HEK293 (cell line): ENCODE results near the gene GPT2.

Experiments used
- CTCF ChIA-PET: fragments of 350-600 bp; formaldehyde crosslinking; extraction: SDS; loops from one replicate; lab custom pipeline; 2021; ENCODE audit warnings: antibody characterized with exemption; lab: Yijun Ruan, JAX
- POLR2A ChIA-PET: fragments of 300-600 bp; formaldehyde crosslinking; extraction: SDS; loops from one replicate; lab custom pipeline; 2020; ENCODE audit warnings: antibody characterized with exemption, inconsistent platforms; lab: Yijun Ruan, JAX
- H3K27ac ChIP-seq: fragments of 200-500 bp; sonication (Bioruptor generic); 2 replicates; pipeline ENCODE4 v1.5.1; 2014; ENCODE audit warnings: low read depth, low read length, control low read depth, inconsistent platforms; ENCODE audit errors: extremely low read depth
- H3K36me3 ChIP-seq, 2 experiments: fragments of 200-500 bp in 1 of 2; sonication (Bioruptor generic) in 1 of 2; 1 replicate in 1 of 2; 2 replicates in 1 of 2; pipeline ENCODE4 v1.5.1; 2014 to 2017; ENCODE audit warnings: inconsistent platforms in 2 of 2, low read length in 2 of 2; ENCODE audit not compliant: control insufficient read depth in 2 of 2, insufficient read depth in 1 of 2
- H3K4me1 ChIP-seq: fragments of 200-500 bp; sonication (Bioruptor generic); 2 replicates; pipeline ENCODE4 v1.5.1; 2014; ENCODE audit warnings: mild to moderate bottlenecking, low read length, inconsistent platforms; ENCODE audit not compliant: control insufficient read depth, insufficient read depth
- H3K4me3 ChIP-seq: 2 replicates; pipeline ENCODE4 v1.5.1; 2011; ENCODE audit warnings: low read depth, mild to moderate bottlenecking, control low read depth, low read length, moderate library complexity
- H3K9me3 ChIP-seq: fragments of 200-500 bp; sonication (Bioruptor generic); 2 replicates; pipeline ENCODE4 v1.5.1; 2014; ENCODE audit warnings: low read depth, low read length, inconsistent platforms; ENCODE audit not compliant: control insufficient read depth, insufficient read depth
- GFI1B ChIP-seq: fragments of 450-650 bp; formaldehyde crosslinking; IDR thresholded peaks from 2 replicates; pipeline ENCODE4 v1.5.1; 2016; ENCODE audit warnings: missing biosample characterization, missing genetic modification characterization
- INSM2 ChIP-seq: fragments of 450-650 bp; formaldehyde crosslinking; IDR thresholded peaks from 2 replicates; pipeline ENCODE4 v1.5.1; 2016; ENCODE audit warnings: missing biosample characterization, missing genetic modification characterization
- MYNN ChIP-seq: fragments of 450-650 bp; formaldehyde crosslinking; IDR thresholded peaks from 2 replicates; pipeline ENCODE4 v1.5.1; 2016; ENCODE audit warnings: missing biosample characterization, missing genetic modification characterization, borderline replicate concordance
- ZBTB48 ChIP-seq: fragments of 450-650 bp; formaldehyde crosslinking; IDR thresholded peaks from 2 replicates; pipeline ENCODE4 v1.5.1; 2016; ENCODE audit warnings: missing biosample characterization, missing genetic modification characterization
- ZNF112 ChIP-seq: fragments of 450-650 bp; formaldehyde crosslinking; IDR thresholded peaks from 2 replicates; pipeline ENCODE4 v1.5.0; 2017; ENCODE audit warnings: missing biosample characterization, missing genetic modification characterization
- ZNF132 ChIP-seq: fragments of 450-650 bp; formaldehyde crosslinking; IDR thresholded peaks from 2 replicates; pipeline ENCODE4 v1.5.1; 2017; ENCODE audit warnings: missing biosample characterization, missing genetic modification characterization, borderline replicate concordance
- ZNF221 ChIP-seq: fragments of 450-650 bp; formaldehyde crosslinking; IDR thresholded peaks from 2 replicates; pipeline ENCODE4 v1.5.1; 2017; ENCODE audit warnings: missing biosample characterization, missing genetic modification characterization, borderline replicate concordance
- ZNF629 ChIP-seq: fragments of 450-650 bp; formaldehyde crosslinking; IDR thresholded peaks from 2 replicates; pipeline ENCODE4 v1.5.1; 2017; ENCODE audit warnings: missing biosample characterization, missing genetic modification characterization
- ZNF785 ChIP-seq: fragments of 450-650 bp; formaldehyde crosslinking; IDR thresholded peaks from 2 replicates; pipeline ENCODE4 v1.5.1; 2016; ENCODE audit warnings: missing biosample characterization, missing genetic modification characterization
- ZXDB ChIP-seq: fragments of 450-650 bp; formaldehyde crosslinking; IDR thresholded peaks from 2 replicates; pipeline ENCODE4 v1.5.1; 2016; ENCODE audit warnings: missing biosample characterization, missing genetic modification characterization

Gene GPT2

GRCh38 chr16:46976550-46976949 is 92.4 kb downstream of the GPT2 start:
- no peak for TF ChIP-seq INSM2
- no peak for TF ChIP-seq ZNF221 (tag by site-specific recombination)
- no peak for TF ChIP-seq ZBTB48
- TF ChIP-seq ZNF785 (tag by site-specific recombination) = no peak
- TF ChIP-seq ZNF629 (tag by site-specific recombination) = no peak
- TF ChIP-seq MYNN = no peak
- TF ChIP-seq ZNF132 (tag by site-specific recombination) = no peak
- TF ChIP-seq GFI1B (tag by site-specific recombination) = peak; percentile 45; the same call in 1 of the 2 replicates
- no peak for TF ChIP-seq ZNF112
- TF ChIP-seq ZXDB (tag by site-specific recombination) = peak; percentile 14; the same call in 1 of the 2 replicates
- H3K4me1 ChIP-seq = peaks cover 4% of the 10 kb centered on the region; the same call in 1 of the 2 replicates
- ChIA-PET POLR2A (no interaction called here), CTCF (interaction anchor here (0.9 kb wide), 1 partner anchor 42 kb away, joined by 4 read pairs; no protein-coding TSS in a partner anchor)
- H3K4me3 ChIP-seq = no peak overlapping the region
- no peaks in the 10 kb centered on the region for H3K9me3 ChIP-seq
- no peak overlapping the region for H3K27ac ChIP-seq
- H3K36me3 ChIP-seq = peaks cover 0 to 1% of the 10 kb centered on the region in 2 experiments; a peak in 1 of 3 replicates
